Measurements from ENCODE around the gene CPT1B.
"Not testable (repeated sequence)": the region's sequence is repeated elsewhere in the genome, so short reads cannot be mapped to it uniquely, and the experiment has no call there.

CPT1B gene

GRCh38 chr22:50544078-50544745, 34.0 kb downstream of the CPT1B start:
- DNase-seq: peak; percentile 85

- DNase-seq: no peak
Observed at GRCh38 chr22:50542416-50542927, 35.8 kb downstream of the CPT1B start.

- DNase-seq: not testable (repeated sequence)
Observed at GRCh38 chr22:50541667-50542026, 36.6 kb downstream of the CPT1B start.

- DNase-seq: no peak
Observed at GRCh38 chr22:50540381-50540780, 37.8 kb downstream of the CPT1B start.

GRCh38 chr22:50537765-50538164, 40.5 kb downstream of the CPT1B start:
- DNase-seq: no peak

- no peak for DNase-seq
Observed at GRCh38 chr22:50536226-50536625, 42.0 kb downstream of the CPT1B start.

GRCh38 chr22:50535113-50535512, 43.1 kb downstream of the CPT1B start:
- no peak for DNase-seq

GRCh38 chr22:50533856-50534711, 44.1 kb downstream of the CPT1B start:
- DNase-seq: not testable (repeated sequence)

- no peak for DNase-seq
Observed at GRCh38 chr22:50532824-50533796, 45.1 kb downstream of the CPT1B start.

- DNase-seq: peak; percentile 59
Observed at GRCh38 chr22:50531962-50532674, 46.1 kb downstream of the CPT1B start.

GRCh38 chr22:50531546-50531961, 46.7 kb downstream of the CPT1B start:
- peak; percentile 61 for DNase-seq

GRCh38 chr22:50530877-50531545, 47.2 kb downstream of the CPT1B start:
- peak; percentile 75 for DNase-seq

- no peak for DNase-seq
Observed at GRCh38 chr22:50530580-50530876, 47.7 kb downstream of the CPT1B start.

- DNase-seq: peak; percentile 69
Observed at GRCh38 chr22:50529897-50530579, 48.2 kb downstream of the CPT1B start, which contains the start of gene TYMP. TYMP (minus strand) TSS chr22:50530012; CDS start chr22:50529709, 303 bp downstream.

- DNase-seq: no peak
Observed at GRCh38 chr22:50529416-50529896, 48.8 kb downstream of the CPT1B start.

- peak; percentile 35 for DNase-seq
Observed at GRCh38 chr22:50528682-50529415, 49.4 kb downstream of the CPT1B start.

- no peak for DNase-seq
Observed at GRCh38 chr22:50527921-50528681, 50.1 kb downstream of the CPT1B start.

- no peak for DNase-seq
Observed at GRCh38 chr22:50526834-50527801, 51.1 kb downstream of the CPT1B start.
